Tibial nerve (tissue), 4 donors: ENCODE results near the gene EIF3B.

ENCODE experiments used
- CTCF ChIP-seq, 5 experiments: fragments of 200-600 bp in 3 of 5; fragments of 450-650 bp in 2 of 5; sonication (generic) in 3 of 5; IDR thresholded peaks; one replicate each; pipeline ENCODE4 v1.5.1; 2016 to 2019; ENCODE audit warnings: antibody characterized with exemption in 5 of 5, mild to moderate bottlenecking in 3 of 5, moderate library complexity in 2 of 5
- EP300 ChIP-seq, 2 donors: sonication (generic); formaldehyde crosslinking; IDR thresholded peaks; one replicate each; pipeline ENCODE4 v1.6.1; 2017; ENCODE audit warnings: antibody characterized with exemption in 2 of 2, mild to moderate bottlenecking in 1 of 2
- POLR2A ChIP-seq, 2 donors: fragments of 450-650 bp; IDR thresholded peaks; one replicate each; pipeline ENCODE4 v1.6.1; 2017; ENCODE audit warnings: antibody characterized with exemption in 2 of 2, mild to moderate bottlenecking in 2 of 2, moderate library complexity in 2 of 2

GRCh38 chr7:2416650-2417049 is 62.0 kb downstream of the EIF3B start:
- TF ChIP-seq CTCF (IDR thresholded peaks at IDR 0.05), result no peak
- no peak for TF ChIP-seq EP300 (IDR thresholded peaks at IDR 0.05)
- no peak for TF ChIP-seq POLR2A (IDR thresholded peaks at IDR 0.05)
